K562 (cell line): ENCODE data around the gene ZNF358. TPM values are rescaled to one million over a fixed set of nuclear protein-coding genes. Genes with fewer than 3 reads are reported as not detected.
A peak's percentile ranks its signal among the peaks of the same experiment; 100 is the strongest.

Experiments
- BHLHE40 ChIP-seq: IDR thresholded peaks from 2 replicates; pipeline ENCODE4 v1.6.1; 2011; ENCODE audit warnings: low read length, improper control_type of control experiment
- DPF2 ChIP-seq: fragments of 450-650 bp; IDR thresholded peaks from 2 replicates; pipeline ENCODE4 v1.6.1; 2016
- EHMT2 ChIP-seq: fragments of 450-650 bp; IDR thresholded peaks from 2 replicates; pipeline ENCODE4 v1.6.1; 2018; ENCODE audit warnings: antibody characterized with exemption
- ELF1 ChIP-seq: fragments of 200-800 bp; sonication (Bioruptor generic); IDR thresholded peaks from 2 replicates; pipeline ENCODE4 v1.6.1; 2016; ENCODE audit warnings: missing genetic modification characterization, missing compliant biosample characterization
- GATAD2A ChIP-seq: fragments of 450-650 bp; IDR thresholded peaks from 2 replicates; pipeline ENCODE4 v1.6.1; 2017
- GTF3C2 ChIP-seq: IDR thresholded peaks from 3 replicates; pipeline ENCODE4 v1.6.1; 2011; ENCODE audit warnings: borderline replicate concordance, mild to moderate bottlenecking, moderate library complexity; ENCODE audit not compliant: insufficient read length; ENCODE audit errors: extremely low read depth
- HMG20B ChIP-seq: fragments of 250-450 bp; sonication (Bioruptor Pico); IDR thresholded peaks from 2 replicates; pipeline ENCODE4 v1.5.0; 2021; ENCODE audit warnings: mild to moderate bottlenecking
- MECOM ChIP-seq: fragments of 250-450 bp; sonication (Bioruptor Pico); IDR thresholded peaks from 2 replicates; pipeline ENCODE4 v1.8.0; 2022; ENCODE audit warnings: inconsistent platforms
- MIER1 ChIP-seq: fragments of 450-650 bp; IDR thresholded peaks from 2 replicates; pipeline ENCODE4 v1.6.1; 2016; ENCODE audit warnings: antibody characterized with exemption, mild to moderate bottlenecking, low read depth
- MTA3 ChIP-seq: fragments of 450-650 bp; formaldehyde crosslinking; IDR thresholded peaks from 2 replicates; pipeline ENCODE4 v1.6.1; 2017; ENCODE audit warnings: mild to moderate bottlenecking, borderline replicate concordance
- POLR2G ChIP-seq: fragments of 200-400 bp; formaldehyde crosslinking; IDR thresholded peaks from 2 replicates; pipeline ENCODE4 v1.6.1; 2017; ENCODE audit warnings: low read depth, mild to moderate bottlenecking, antibody characterized with exemption, low read length, moderate library complexity
- SIN3A ChIP-seq, 2 experiments: fragments of 150-350 bp in 1 of 2; IDR thresholded peaks; 2 replicates each; pipeline ENCODE4 v1.6.1; 2011 to 2016; ENCODE audit warnings: borderline replicate concordance in 2 of 2, low read depth in 2 of 2, low read length in 2 of 2, mild to moderate bottlenecking in 2 of 2, moderate library complexity in 2 of 2; ENCODE audit not compliant: control insufficient read depth in 1 of 2
- SRF ChIP-seq, 2 experiments: fragments of 250-450, 450-650 bp in 1 of 2; sonication (Bioruptor Pico) in 1 of 2; sonication (generic) in 1 of 2; formaldehyde crosslinking; IDR thresholded peaks; 2 replicates each; pipeline versions ENCODE4 v1.5.0 to v1.5.1; 2020 to 2022; ENCODE audit warnings: mild to moderate bottlenecking in 1 of 2, missing genetic modification reagents in 1 of 2
- TAF1 ChIP-seq: IDR thresholded peaks from 2 replicates; pipeline ENCODE4 v1.6.1; 2011; ENCODE audit warnings: mild to moderate bottlenecking, low read length, moderate library complexity; ENCODE audit not compliant: insufficient read depth, control insufficient read depth, severe bottlenecking; ENCODE audit errors: extremely low read depth
- THRA ChIP-seq: fragments of 450-650 bp; IDR thresholded peaks from 2 replicates; pipeline ENCODE4 v1.6.1; 2017; ENCODE audit warnings: mild to moderate bottlenecking, moderate library complexity
- ZNF212 ChIP-seq: fragments of 450-650 bp; formaldehyde crosslinking; IDR thresholded peaks from 2 replicates; pipeline ENCODE4 v1.4.0; 2020; ENCODE audit warnings: mild to moderate bottlenecking
- ZNF41 ChIP-seq: fragments of 250-450 bp; sonication (Bioruptor Pico); conservative IDR thresholded peaks from 2 replicates; pipeline ENCODE4 v1.4.0; 2020; ENCODE audit warnings: mild to moderate bottlenecking
- ZNF551 ChIP-seq: fragments of 250-450 bp; sonication (Bioruptor Pico); IDR thresholded peaks from 2 replicates; pipeline ENCODE4 v1.5.0; 2021; ENCODE audit warnings: mild to moderate bottlenecking, moderate library complexity
- polyA plus RNA-seq, 8 experiments: library from polyadenylated mRNA; depleted of rRNA in 4 of 8; stranded (reverse) in 5 of 8; unstranded in 3 of 8; fragments of >200 nt; fragmentation: Nextera tagmentation in 2 of 8; fragmentation: Illumina TruSeq in 1 of 8; extraction: Ambion mirVana in 2 of 8; extraction: Trizol in 1 of 8; gene quantifications; 2 replicates each; pipeline versions ENCODE4 v1.2.1 to v1.2.3, GENCODE V29; 2011 to 2014; ENCODE audit warnings: inconsistent platforms in 1 of 8, missing spikeins in 1 of 8
- total RNA-seq, 7 experiments: library from RNA; depleted of rRNA in 6 of 7; stranded (reverse); fragments of >200 nt in 6 of 7; fragmentation: Illumina TruSeq in 2 of 7; extraction: Trizol in 2 of 7; gene quantifications; 2 replicates each; pipeline versions ENCODE4 v1.2.1 to v1.2.3, GENCODE V29; 2011 to 2021; ENCODE audit warnings: low replicate concordance in 1 of 7
- TF ChIP-seq, protein P1 (sequence below): sonication (generic); formaldehyde crosslinking; IDR thresholded peaks from 2 replicates; pipeline ENCODE4 v1.8.0; 2023; ENCODE audit warnings: mild to moderate bottlenecking, missing genetic modification reagents

Gene ZNF358
- total and polyA plus RNA-seq, 9 of the 15 experiments (the other 6 are each of a cell fraction or from before 2014, with no cell fraction given), result 0.04 to 17.2 (median 4.9) TPM

- TF ChIP-seq TAF1 (no peak), MIER1 (peak; percentile 97), POLR2G (no peak), ZNF551 (CRISPR knock-in tag) (no peak), GATAD2A (no peak), GTF3C2 (no peak), SRF (CRISPR knock-in tag; IDR thresholded peaks at IDR 0.05) (no peak), SIN3A (IDR thresholded peaks at IDR 0.05; ENCODE audit: borderline replicate concordance in 2 of 2, control insufficient read depth in 1 of 2, low read depth in 2 of 2, low read length in 2 of 2) (no peak), DPF2 (no peak), ZNF212 (CRISPR knock-in tag) (no peak), ZNF41 (CRISPR knock-in tag) (no peak), THRA (no peak), MECOM (CRISPR knock-in tag) (peak; percentile 39; the same call in 1 of the 2 replicates), BHLHE40 (no peak), ELF1 (no peak), HMG20B (CRISPR knock-in tag) (no peak), MTA3 (no peak), EHMT2 (peak; percentile 99)
- TF ChIP-seq, protein P1, sequence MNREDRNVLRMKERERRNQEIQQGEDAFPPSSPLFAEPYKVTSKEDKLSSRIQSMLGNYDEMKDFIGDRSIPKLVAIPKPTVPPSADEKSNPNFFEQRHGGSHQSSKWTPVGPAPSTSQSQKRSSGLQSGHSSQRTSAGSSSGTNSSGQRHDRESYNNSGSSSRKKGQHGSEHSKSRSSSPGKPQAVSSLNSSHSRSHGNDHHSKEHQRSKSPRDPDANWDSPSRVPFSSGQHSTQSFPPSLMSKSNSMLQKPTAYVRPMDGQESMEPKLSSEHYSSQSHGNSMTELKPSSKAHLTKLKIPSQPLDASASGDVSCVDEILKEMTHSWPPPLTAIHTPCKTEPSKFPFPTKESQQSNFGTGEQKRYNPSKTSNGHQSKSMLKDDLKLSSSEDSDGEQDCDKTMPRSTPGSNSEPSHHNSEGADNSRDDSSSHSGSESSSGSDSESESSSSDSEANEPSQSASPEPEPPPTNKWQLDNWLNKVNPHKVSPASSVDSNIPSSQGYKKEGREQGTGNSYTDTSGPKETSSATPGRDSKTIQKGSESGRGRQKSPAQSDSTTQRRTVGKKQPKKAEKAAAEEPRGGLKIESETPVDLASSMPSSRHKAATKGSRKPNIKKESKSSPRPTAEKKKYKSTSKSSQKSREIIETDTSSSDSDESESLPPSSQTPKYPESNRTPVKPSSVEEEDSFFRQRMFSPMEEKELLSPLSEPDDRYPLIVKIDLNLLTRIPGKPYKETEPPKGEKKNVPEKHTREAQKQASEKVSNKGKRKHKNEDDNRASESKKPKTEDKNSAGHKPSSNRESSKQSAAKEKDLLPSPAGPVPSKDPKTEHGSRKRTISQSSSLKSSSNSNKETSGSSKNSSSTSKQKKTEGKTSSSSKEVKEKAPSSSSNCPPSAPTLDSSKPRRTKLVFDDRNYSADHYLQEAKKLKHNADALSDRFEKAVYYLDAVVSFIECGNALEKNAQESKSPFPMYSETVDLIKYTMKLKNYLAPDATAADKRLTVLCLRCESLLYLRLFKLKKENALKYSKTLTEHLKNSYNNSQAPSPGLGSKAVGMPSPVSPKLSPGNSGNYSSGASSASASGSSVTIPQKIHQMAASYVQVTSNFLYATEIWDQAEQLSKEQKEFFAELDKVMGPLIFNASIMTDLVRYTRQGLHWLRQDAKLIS, result no peak
Observed at GRCh38 chr19:7509625-7510024, 6.3 kb upstream of the ZNF358 start (continued).
